K562 (cell line): ENCODE measurements around the gene GFOD1. TPM values are rescaled to one million over a fixed set of nuclear protein-coding genes. Genes with fewer than 3 reads are reported as not detected.

Source experiments
- ATAC-seq: fragments of 200-7000 bp; cut with Tn5 transposase; 3 replicates; pipeline ENCODE4 v1.9.1; 2020; ENCODE audit warnings: moderate library complexity
- BruUV-seq: library from RNA; stranded (reverse); fragments of 400-500 nt; replicated peaks from 2 replicates; lab custom pipeline; 2021; lab: Mats Ljungman, UMichigan
- CTCF ChIA-PET: fragments of 300-600 bp; formaldehyde crosslinking; extraction: SDS; loops from one replicate; lab custom pipeline; 2021; ENCODE audit warnings: low intra/inter-chr PET ratio; lab: Yijun Ruan, JAX
- POLR2A ChIA-PET: fragments of 300-600, 350-650 bp; sonication (Branson Sonifier 250); formaldehyde crosslinking; extraction: SDS; loops from one replicate; lab custom pipeline; 2021; ENCODE audit warnings: antibody characterized with exemption, inconsistent platforms; lab: Yijun Ruan, JAX
- DNase-seq, 4 experiments: peaks; one replicate each; pipeline versions ENCODE4 v3.0.0 to v3.0.0-alpha.2; 2011 to 2018; ENCODE audit warnings: low spot score in 3 of 4, mixed read lengths in 3 of 4; ENCODE audit errors: extremely low read depth in 1 of 4
- FAIRE-seq: peaks from 2 replicates; lab custom pipeline; 2011; peaks lifted over from hg19 to GRCh38; lab: Jason Lieb, UNC
- H2AFZ ChIP-seq: 2 replicates; pipeline ENCODE4 v1.6.0; 2011; ENCODE audit warnings: low read depth, low read length, control low read depth, inconsistent platforms
- H3K27ac ChIP-seq: fragments of 200-600 bp; 3 replicates; pipeline ENCODE4 v1.8.0; 2011; ENCODE audit warnings: low read depth, mild to moderate bottlenecking, control low read depth, inconsistent platforms, low read length, moderate library complexity, mixed read lengths; ENCODE audit errors: extremely low read depth
- H3K27me3 ChIP-seq, 2 experiments: fragments of 300-600 bp in 1 of 2; 2 replicates in 1 of 2; 3 replicates in 1 of 2; pipeline versions ENCODE4 v1.6.0 to v1.8.0; 2011; ENCODE audit warnings: inconsistent platforms in 2 of 2, low read length in 2 of 2, mild to moderate bottlenecking in 1 of 2, mixed read lengths in 1 of 2, moderate library complexity in 1 of 2; ENCODE audit not compliant: control insufficient read depth in 2 of 2, insufficient read depth in 2 of 2
- H3K36me3 ChIP-seq: fragments of 300-600 bp; 3 replicates; pipeline ENCODE4 v1.8.0; 2011; ENCODE audit warnings: mild to moderate bottlenecking, low read length, inconsistent platforms; ENCODE audit not compliant: control insufficient read depth, insufficient read depth
- H3K4me1 ChIP-seq, 2 experiments: fragments of 200-600 bp in 1 of 2; replicated peaks in 1 of 2; 2 replicates in 1 of 2; 3 replicates in 1 of 2; pipeline versions ENCODE4 v1.5.1 to v1.8.0; 2011; ENCODE audit warnings: inconsistent platforms in 2 of 2, low read length in 2 of 2, mild to moderate bottlenecking in 1 of 2, mixed read lengths in 1 of 2, moderate library complexity in 1 of 2; ENCODE audit not compliant: control insufficient read depth in 2 of 2, insufficient read depth in 2 of 2
- H3K4me2 ChIP-seq: 2 replicates; pipeline ENCODE4 v1.6.1; 2011; ENCODE audit warnings: low read length, control low read depth, inconsistent platforms, mixed read lengths; ENCODE audit not compliant: insufficient read depth
- H3K4me3 ChIP-seq: fragments of 200-600 bp; sonication (generic), shearing (Covaris generic); 2 replicates; pipeline ENCODE4 v1.5.1; 2016; ENCODE audit warnings: control low read depth, inconsistent platforms
- H3K79me2 ChIP-seq: fragments of 200-600 bp; 3 replicates; pipeline ENCODE4 v1.8.0; 2011; ENCODE audit warnings: low read length, inconsistent platforms; ENCODE audit not compliant: control insufficient read depth, insufficient read depth
- H3K9ac ChIP-seq, 2 experiments: 2 replicates each; pipeline versions ENCODE4 v1.6.0 to v1.6.1; 2011; ENCODE audit warnings: low read depth in 2 of 2, low read length in 2 of 2, control low read depth in 1 of 2, inconsistent platforms in 1 of 2, mild to moderate bottlenecking in 1 of 2, mixed read lengths in 1 of 2; ENCODE audit not compliant: insufficient read depth in 1 of 2
- H3K9me1 ChIP-seq: one replicate; pipeline ENCODE4 v1.6.0; 2011; ENCODE audit warnings: inconsistent platforms, mild to moderate bottlenecking, low read length, moderate library complexity; ENCODE audit not compliant: control insufficient read depth, insufficient read depth
- H3K9me3 ChIP-seq: replicated peaks from 2 replicates; pipeline ENCODE4 v1.5.1; 2011; ENCODE audit warnings: low read depth, low read length, inconsistent platforms; ENCODE audit not compliant: control insufficient read depth, insufficient read depth
- H4K20me1 ChIP-seq: replicated peaks from 2 replicates; pipeline ENCODE4 v1.6.1; 2011; ENCODE audit warnings: low read length, inconsistent platforms, mixed read lengths; ENCODE audit not compliant: control insufficient read depth, insufficient read depth
- DPF2 ChIP-seq: fragments of 450-650 bp; IDR thresholded peaks from 2 replicates; pipeline ENCODE4 v1.6.1; 2016
- GTF2F1 ChIP-seq: IDR thresholded peaks from 2 replicates; pipeline ENCODE4 v1.6.1; 2011; ENCODE audit warnings: low read depth, low read length, improper control_type of control experiment
- RB1 ChIP-seq: fragments of 450-650 bp; IDR thresholded peaks from 2 replicates; pipeline ENCODE4 v1.6.1; 2017; ENCODE audit warnings: low read depth, mild to moderate bottlenecking
- SRSF3 ChIP-seq: fragments of 200-400 bp; formaldehyde crosslinking; IDR thresholded peaks from 2 replicates; pipeline ENCODE4 v1.6.1; 2016; ENCODE audit warnings: mild to moderate bottlenecking, low read length, moderate library complexity; ENCODE audit not compliant: insufficient read depth
- YY1 ChIP-seq, 3 experiments: IDR thresholded peaks; 2 replicates each; pipeline ENCODE4 v1.6.1; 2011; ENCODE audit warnings: low read length in 2 of 3, mild to moderate bottlenecking in 2 of 3, moderate library complexity in 2 of 3, borderline replicate concordance in 1 of 3, control low read depth in 1 of 3, low read depth in 1 of 3; ENCODE audit not compliant: insufficient read depth in 3 of 3, insufficient replicate concordance in 2 of 3, control insufficient read depth in 1 of 3, insufficient read length in 1 of 3; ENCODE audit errors: extremely low read depth in 1 of 3
- ZKSCAN3 ChIP-seq: fragments of 250-450 bp; sonication (Bioruptor Pico); IDR thresholded peaks from 2 replicates; pipeline ENCODE4 v1.4.0; 2020
- ZNF699 ChIP-seq: fragments of 250-450 bp; sonication (Bioruptor Pico); IDR thresholded peaks from 2 replicates; pipeline ENCODE4 v1.8.0; 2021; ENCODE audit warnings: mild to moderate bottlenecking, moderate library complexity; ENCODE audit not compliant: insufficient replicate concordance
- WGBS: fragments of 100-300 bp; shearing (Covaris generic); methylation state at CpG from one replicate; pipeline ENCODE4 v1.1.6; 2016; ENCODE audit warnings: low coverage, mixed read lengths; ENCODE audit not compliant: insufficient coverage; ENCODE audit errors: missing lambda C conversion rate; 5-methylcytosine and 5-hydroxymethylcytosine counted together
- in situ Hi-C: fragments of 300-500 bp; cut with MboI; formaldehyde crosslinking; loops from 4 replicates; pipeline ENCODE4 v1.15.0; 2018; ENCODE audit warnings: inconsistent platforms, mixed read lengths
- intact Hi-C: fragments of 100-400 bp; cut with micrococcal nuclease; formaldehyde crosslinking; loops from 2 replicates; pipeline ENCODE4 v1.14.2; 2022
- polyA plus RNA-seq, 8 experiments: library from polyadenylated mRNA; depleted of rRNA in 4 of 8; stranded (reverse) in 5 of 8; unstranded in 3 of 8; fragments of >200 nt; fragmentation: Nextera tagmentation in 2 of 8; fragmentation: Illumina TruSeq in 1 of 8; extraction: Ambion mirVana in 2 of 8; extraction: Trizol in 1 of 8; gene quantifications; 2 replicates each; pipeline versions ENCODE4 v1.2.1 to v1.2.3, GENCODE V29; 2011 to 2014; ENCODE audit warnings: inconsistent platforms in 1 of 8, missing spikeins in 1 of 8
- total RNA-seq, 7 experiments: library from RNA; depleted of rRNA in 6 of 7; stranded (reverse); fragments of >200 nt in 6 of 7; fragmentation: Illumina TruSeq in 2 of 7; extraction: Trizol in 2 of 7; gene quantifications; 2 replicates each; pipeline versions ENCODE4 v1.2.1 to v1.2.3, GENCODE V29; 2011 to 2021; ENCODE audit warnings: low replicate concordance in 1 of 7
- TF ChIP-seq, protein P1 (sequence below): sonication (generic); formaldehyde crosslinking; IDR thresholded peaks from 2 replicates; pipeline ENCODE4 v1.8.0; 2023; ENCODE audit warnings: mild to moderate bottlenecking, missing genetic modification reagents
- TF ChIP-seq, protein P2 (sequence below): fragments of 250-450 bp; sonication (Bioruptor Pico); IDR thresholded peaks from 2 replicates; pipeline ENCODE4 v1.8.0; 2021; ENCODE audit warnings: mild to moderate bottlenecking, moderate library complexity
- TF ChIP-seq, protein P3 (sequence below): sonication (generic); formaldehyde crosslinking; IDR thresholded peaks from 2 replicates; pipeline ENCODE4 v1.8.0; 2022; ENCODE audit warnings: mild to moderate bottlenecking, low read depth, missing genetic modification reagents
- TF ChIP-seq, protein P4 (sequence below): fragments of 450-650 bp; IDR thresholded peaks from 2 replicates; pipeline ENCODE4 v1.6.1; 2018; ENCODE audit warnings: mild to moderate bottlenecking, low read depth; ENCODE audit not compliant: partially characterized antibody

The GFOD1 gene
- total and polyA plus RNA-seq, 9 of the 15 experiments (the other 6 are each of a cell fraction or from before 2014, with no cell fraction given): 3.8 to 12.0 (median 8.2) TPM

DNA sequence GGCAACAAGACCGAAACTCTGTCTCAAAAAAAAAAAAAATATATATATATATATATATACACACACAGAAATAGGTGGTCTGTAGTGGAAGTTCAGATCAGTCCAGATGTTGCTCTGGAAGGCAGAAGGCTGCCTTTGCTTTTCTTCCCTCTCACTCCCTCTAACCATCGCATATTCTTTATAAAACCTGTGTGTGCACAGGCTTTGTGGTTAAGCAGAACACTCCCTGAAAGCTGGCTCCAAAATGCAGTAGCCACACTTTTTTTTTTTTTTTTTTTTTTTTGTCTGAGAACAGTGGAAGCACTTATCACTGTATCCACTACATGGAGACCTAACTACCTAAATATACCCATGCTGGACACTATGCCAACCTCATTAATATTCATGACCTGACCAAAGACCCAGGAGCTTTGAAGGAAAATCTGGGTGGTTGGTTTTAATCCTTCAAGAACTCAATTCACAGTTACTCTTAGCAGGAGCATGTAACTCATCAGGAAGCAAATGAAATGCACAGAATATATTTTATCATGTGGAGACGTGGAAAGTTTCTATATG lies 20.0 kb upstream of the GFOD1 start:
- H3K9me3 ChIP-seq: no peaks in the 10 kb centered on the region
- no peaks in the 10 kb centered on the region for H3K27me3 ChIP-seq
- DNase-seq (no peak), FAIRE-seq (no peak), ATAC-seq (no peak)
- TF ChIP-seq DPF2 (no peak), YY1 (IDR thresholded peaks at IDR 0.05; ENCODE audit: borderline replicate concordance in 1 of 3, control insufficient read depth in 1 of 3, extremely low read depth in 1 of 3, insufficient read depth in 3 of 3, insufficient read length in 1 of 3, insufficient replicate concordance in 2 of 3, low read depth in 1 of 3, low read length in 2 of 3) (no peak), ZNF699 (CRISPR knock-in tag) (no peak), ZKSCAN3 (CRISPR knock-in tag) (no peak), RB1 (no peak), SRSF3 (no peak), GTF2F1 (no peak)
- TF ChIP-seq, protein P1, sequence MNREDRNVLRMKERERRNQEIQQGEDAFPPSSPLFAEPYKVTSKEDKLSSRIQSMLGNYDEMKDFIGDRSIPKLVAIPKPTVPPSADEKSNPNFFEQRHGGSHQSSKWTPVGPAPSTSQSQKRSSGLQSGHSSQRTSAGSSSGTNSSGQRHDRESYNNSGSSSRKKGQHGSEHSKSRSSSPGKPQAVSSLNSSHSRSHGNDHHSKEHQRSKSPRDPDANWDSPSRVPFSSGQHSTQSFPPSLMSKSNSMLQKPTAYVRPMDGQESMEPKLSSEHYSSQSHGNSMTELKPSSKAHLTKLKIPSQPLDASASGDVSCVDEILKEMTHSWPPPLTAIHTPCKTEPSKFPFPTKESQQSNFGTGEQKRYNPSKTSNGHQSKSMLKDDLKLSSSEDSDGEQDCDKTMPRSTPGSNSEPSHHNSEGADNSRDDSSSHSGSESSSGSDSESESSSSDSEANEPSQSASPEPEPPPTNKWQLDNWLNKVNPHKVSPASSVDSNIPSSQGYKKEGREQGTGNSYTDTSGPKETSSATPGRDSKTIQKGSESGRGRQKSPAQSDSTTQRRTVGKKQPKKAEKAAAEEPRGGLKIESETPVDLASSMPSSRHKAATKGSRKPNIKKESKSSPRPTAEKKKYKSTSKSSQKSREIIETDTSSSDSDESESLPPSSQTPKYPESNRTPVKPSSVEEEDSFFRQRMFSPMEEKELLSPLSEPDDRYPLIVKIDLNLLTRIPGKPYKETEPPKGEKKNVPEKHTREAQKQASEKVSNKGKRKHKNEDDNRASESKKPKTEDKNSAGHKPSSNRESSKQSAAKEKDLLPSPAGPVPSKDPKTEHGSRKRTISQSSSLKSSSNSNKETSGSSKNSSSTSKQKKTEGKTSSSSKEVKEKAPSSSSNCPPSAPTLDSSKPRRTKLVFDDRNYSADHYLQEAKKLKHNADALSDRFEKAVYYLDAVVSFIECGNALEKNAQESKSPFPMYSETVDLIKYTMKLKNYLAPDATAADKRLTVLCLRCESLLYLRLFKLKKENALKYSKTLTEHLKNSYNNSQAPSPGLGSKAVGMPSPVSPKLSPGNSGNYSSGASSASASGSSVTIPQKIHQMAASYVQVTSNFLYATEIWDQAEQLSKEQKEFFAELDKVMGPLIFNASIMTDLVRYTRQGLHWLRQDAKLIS: no peak
- TF ChIP-seq, protein P2, sequence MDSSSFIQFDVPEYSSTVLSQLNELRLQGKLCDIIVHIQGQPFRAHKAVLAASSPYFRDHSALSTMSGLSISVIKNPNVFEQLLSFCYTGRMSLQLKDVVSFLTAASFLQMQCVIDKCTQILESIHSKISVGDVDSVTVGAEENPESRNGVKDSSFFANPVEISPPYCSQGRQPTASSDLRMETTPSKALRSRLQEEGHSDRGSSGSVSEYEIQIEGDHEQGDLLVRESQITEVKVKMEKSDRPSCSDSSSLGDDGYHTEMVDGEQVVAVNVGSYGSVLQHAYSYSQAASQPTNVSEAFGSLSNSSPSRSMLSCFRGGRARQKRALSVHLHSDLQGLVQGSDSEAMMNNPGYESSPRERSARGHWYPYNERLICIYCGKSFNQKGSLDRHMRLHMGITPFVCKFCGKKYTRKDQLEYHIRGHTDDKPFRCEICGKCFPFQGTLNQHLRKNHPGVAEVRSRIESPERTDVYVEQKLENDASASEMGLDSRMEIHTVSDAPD: no peak
- TF ChIP-seq, protein P3, sequence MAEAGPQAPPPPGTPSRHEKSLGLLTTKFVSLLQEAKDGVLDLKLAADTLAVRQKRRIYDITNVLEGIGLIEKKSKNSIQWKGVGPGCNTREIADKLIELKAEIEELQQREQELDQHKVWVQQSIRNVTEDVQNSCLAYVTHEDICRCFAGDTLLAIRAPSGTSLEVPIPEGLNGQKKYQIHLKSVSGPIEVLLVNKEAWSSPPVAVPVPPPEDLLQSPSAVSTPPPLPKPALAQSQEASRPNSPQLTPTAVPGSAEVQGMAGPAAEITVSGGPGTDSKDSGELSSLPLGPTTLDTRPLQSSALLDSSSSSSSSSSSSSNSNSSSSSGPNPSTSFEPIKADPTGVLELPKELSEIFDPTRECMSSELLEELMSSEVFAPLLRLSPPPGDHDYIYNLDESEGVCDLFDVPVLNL (CRISPR knock-in tag): no peak
- TF ChIP-seq, protein P4, sequence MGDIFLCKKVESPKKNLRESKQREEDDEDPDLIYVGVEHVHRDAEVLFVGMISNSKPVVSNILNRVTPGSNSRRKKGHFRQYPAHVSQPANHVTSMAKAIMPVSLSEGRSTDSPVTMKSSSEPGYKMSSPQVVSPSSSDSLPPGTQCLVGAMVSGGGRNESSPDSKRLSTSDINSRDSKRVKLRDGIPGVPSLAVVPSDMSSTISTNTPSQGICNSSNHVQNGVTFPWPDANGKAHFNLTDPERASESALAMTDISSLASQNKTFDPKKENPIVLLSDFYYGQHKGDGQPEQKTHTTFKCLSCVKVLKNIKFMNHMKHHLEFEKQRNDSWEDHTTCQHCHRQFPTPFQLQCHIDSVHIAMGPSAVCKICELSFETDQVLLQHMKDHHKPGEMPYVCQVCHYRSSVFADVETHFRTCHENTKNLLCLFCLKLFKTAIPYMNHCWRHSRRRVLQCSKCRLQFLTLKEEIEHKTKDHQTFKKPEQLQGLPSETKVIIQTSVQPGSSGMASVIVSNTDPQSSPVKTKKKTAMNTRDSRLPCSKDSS: no peak
- ChIA-PET CTCF (no interaction called here), POLR2A (no interaction called here)
- no peak overlapping the region for H3K27ac ChIP-seq
- intact Hi-C loops: no loop called here
- H3K4me2 ChIP-seq: no peak overlapping the region
- no peak overlapping the region for H2AFZ ChIP-seq
- BruUV-seq: no TSS peak
- no peaks in the 10 kb centered on the region for H3K36me3 ChIP-seq
- H3K9me1 ChIP-seq: no peaks in the 10 kb centered on the region
- no peak overlapping the region for H3K4me3 ChIP-seq
- H4K20me1 ChIP-seq: no peaks in the 10 kb centered on the region
- peaks cover 0 to 3% of the 10 kb centered on the region in 2 experiments; a peak in 1 of 5 replicates for H3K4me1 ChIP-seq
- in situ Hi-C loops: no loop called here
- H3K79me2 ChIP-seq: no peaks in the 10 kb centered on the region
- 25% methylated on average over 3 of the region's 3 CpGs for WGBS
- H3K9ac ChIP-seq: no peak overlapping the region
